ENCODE data around the gene ARHGAP40. TPM values are rescaled to one million over a fixed set of nuclear protein-coding genes. Genes with fewer than 3 reads are reported as not detected.

Gene ARHGAP40
- total RNA-seq, 1 experiment from 2014 or later, result 0.14 TPM

GRCh38 chr20:38649275-38649891, 47.8 kb downstream of the ARHGAP40 start:
- no peaks in the 10 kb centered on the region for H3K4me1 Mint-ChIP-seq (ENCODE audit: low read depth, unreplicated experiment)
- intact Hi-C loops (cut with micrococcal nuclease; ENCODE audit: unreplicated experiment), result loop anchor here (1.0 kb wide), 1 partner anchor 399 kb away; no protein-coding TSS in a partner anchor
- POLR2A ChIA-PET, result no interaction called here
- Histone ChIP-seq H3K27me3 (replicated peaks; ENCODE audit: control insufficient read depth, insufficient read depth, low read length) (peaks cover 2% of the 10 kb centered on the region; the same call in 1 of the 2 replicates), H3K9me3 (no peaks in the 10 kb centered on the region), H3K4me3 (ENCODE audit: low read depth, low read length) (no peak overlapping the region), H3K36me3 (ENCODE audit: control insufficient read depth, insufficient read depth, low read length) (no peaks in the 10 kb centered on the region), H3K4me1 (0 out of 2 replicates have a peak, but pooled peaks cover 8% of the 10 kb centered on the region)
- H3K27ac Mint-ChIP-seq (ENCODE audit: unreplicated experiment), result no peak overlapping the region
- peaks cover 13% of the 10 kb centered on the region for H3K9me3 Mint-ChIP-seq (ENCODE audit: unreplicated experiment)
- peaks cover 22% of the 10 kb centered on the region for H3K27me3 Mint-ChIP-seq (ENCODE audit: insufficient read depth, unreplicated experiment)
- BruUV-seq (replicated peaks), result no TSS peak
- no peaks in the 10 kb centered on the region for H3K36me3 Mint-ChIP-seq (ENCODE audit: insufficient read depth, unreplicated experiment)
- CTCF ChIA-PET, result interaction anchor here (1.0 to 4.3 kb wide), 10 partner anchors 10 to 141 kb away, joined by 3 to 27 read pairs (median 6); partner anchors contain the start of gene ACTR5
- H3K4me3 Mint-ChIP-seq (ENCODE audit: unreplicated experiment), result no peak overlapping the region
- DNase-seq, result peak in 1 of 2 experiments; percentile 66
- TF ChIP-seq, protein P1, sequence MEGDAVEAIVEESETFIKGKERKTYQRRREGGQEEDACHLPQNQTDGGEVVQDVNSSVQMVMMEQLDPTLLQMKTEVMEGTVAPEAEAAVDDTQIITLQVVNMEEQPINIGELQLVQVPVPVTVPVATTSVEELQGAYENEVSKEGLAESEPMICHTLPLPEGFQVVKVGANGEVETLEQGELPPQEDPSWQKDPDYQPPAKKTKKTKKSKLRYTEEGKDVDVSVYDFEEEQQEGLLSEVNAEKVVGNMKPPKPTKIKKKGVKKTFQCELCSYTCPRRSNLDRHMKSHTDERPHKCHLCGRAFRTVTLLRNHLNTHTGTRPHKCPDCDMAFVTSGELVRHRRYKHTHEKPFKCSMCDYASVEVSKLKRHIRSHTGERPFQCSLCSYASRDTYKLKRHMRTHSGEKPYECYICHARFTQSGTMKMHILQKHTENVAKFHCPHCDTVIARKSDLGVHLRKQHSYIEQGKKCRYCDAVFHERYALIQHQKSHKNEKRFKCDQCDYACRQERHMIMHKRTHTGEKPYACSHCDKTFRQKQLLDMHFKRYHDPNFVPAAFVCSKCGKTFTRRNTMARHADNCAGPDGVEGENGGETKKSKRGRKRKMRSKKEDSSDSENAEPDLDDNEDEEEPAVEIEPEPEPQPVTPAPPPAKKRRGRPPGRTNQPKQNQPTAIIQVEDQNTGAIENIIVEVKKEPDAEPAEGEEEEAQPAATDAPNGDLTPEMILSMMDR (IDR thresholded peaks at IDR 0.05; ENCODE audit: insufficient read depth in 1 of 2, low read depth in 1 of 2, low read length in 1 of 2, severe bottlenecking in 1 of 2, unreplicated experiment in 1 of 2), result peak; percentile 71 to 79

DNA sequence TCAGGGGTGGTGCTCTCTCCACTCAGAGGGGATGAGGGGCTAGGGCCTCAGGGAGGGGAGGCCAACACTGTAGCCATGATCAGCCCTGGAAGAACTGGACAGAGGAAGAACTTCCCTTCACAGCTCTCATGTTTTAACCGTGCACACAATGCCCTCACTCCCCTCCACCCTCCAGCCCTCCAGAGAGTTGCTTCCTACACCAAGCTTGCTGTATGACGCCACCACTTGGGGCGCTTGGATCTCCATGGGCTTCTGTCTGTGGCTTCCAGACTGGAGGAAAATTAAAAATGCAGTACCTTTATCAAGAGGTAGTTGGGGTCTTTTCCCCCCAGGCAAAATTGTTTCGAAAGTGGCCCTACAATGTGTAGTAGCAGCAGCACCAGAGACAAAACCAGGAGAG, 48.4 kb downstream of the ARHGAP40 start:
- Histone ChIP-seq H3K36me3 (ENCODE audit: control insufficient read depth, insufficient read depth, low read length) (no peaks in the 10 kb centered on the region), H3K4me1 (0 out of 2 replicates have a peak, but pooled peaks cover 8% of the 10 kb centered on the region), H3K27me3 (replicated peaks; ENCODE audit: control insufficient read depth, insufficient read depth, low read length) (peaks cover 2% of the 10 kb centered on the region; the same call in 1 of the 2 replicates), H3K4me3 (ENCODE audit: low read depth, low read length) (no peak overlapping the region), H3K9me3 (no peaks in the 10 kb centered on the region)
- Mint-ChIP-seq H3K27me3 (ENCODE audit: insufficient read depth, unreplicated experiment) (peaks cover 16% of the 10 kb centered on the region), H3K4me1 (ENCODE audit: low read depth, unreplicated experiment) (no peaks in the 10 kb centered on the region), H3K9me3 (ENCODE audit: unreplicated experiment) (peaks cover 13% of the 10 kb centered on the region), H3K36me3 (ENCODE audit: insufficient read depth, unreplicated experiment) (no peaks in the 10 kb centered on the region), H3K4me3 (ENCODE audit: unreplicated experiment) (no peak overlapping the region), H3K27ac (ENCODE audit: unreplicated experiment) (no peak overlapping the region)
- intact Hi-C loops (cut with micrococcal nuclease; ENCODE audit: unreplicated experiment), result loop anchor here (10.0 kb wide), 1 partner anchor 225 kb away; no protein-coding TSS in a partner anchor
- TF ChIP-seq, protein P1 (IDR thresholded peaks at IDR 0.05; ENCODE audit: insufficient read depth in 1 of 2, low read depth in 1 of 2, low read length in 1 of 2, severe bottlenecking in 1 of 2, unreplicated experiment in 1 of 2), result peak in 1 of 2 experiments; percentile 25
- DNase-seq, result no peak
- ChIA-PET POLR2A (no interaction called here), CTCF (interaction anchor here (1.2 to 4.3 kb wide), 7 partner anchors 9 to 138 kb away, joined by 4 to 27 read pairs (median 7); partner anchors contain the start of gene ACTR5)
- no TSS peak for BruUV-seq (replicated peaks)

GRCh38 chr20:38651154-38651553, 49.5 kb downstream of the ARHGAP40 start:
- TF ChIP-seq, protein P1 (IDR thresholded peaks at IDR 0.05; ENCODE audit: insufficient read depth in 1 of 2, low read depth in 1 of 2, low read length in 1 of 2, severe bottlenecking in 1 of 2, unreplicated experiment in 1 of 2), result no peak
- no peak for DNase-seq
- Histone ChIP-seq H3K9me3 (no peaks in the 10 kb centered on the region), H3K27me3 (replicated peaks; ENCODE audit: control insufficient read depth, insufficient read depth, low read length) (peaks cover 2% of the 10 kb centered on the region; the same call in 1 of the 2 replicates), H3K4me3 (ENCODE audit: low read depth, low read length) (no peak overlapping the region), H3K4me1 (0 out of 2 replicates have a peak, but pooled peaks cover 5% of the 10 kb centered on the region), H3K36me3 (ENCODE audit: control insufficient read depth, insufficient read depth, low read length) (no peaks in the 10 kb centered on the region)
- H3K36me3 Mint-ChIP-seq (ENCODE audit: insufficient read depth, unreplicated experiment), result no peaks in the 10 kb centered on the region
- H3K27ac Mint-ChIP-seq (ENCODE audit: unreplicated experiment), result no peak overlapping the region
- H3K4me3 Mint-ChIP-seq (ENCODE audit: unreplicated experiment), result no peak overlapping the region
- peaks cover 23% of the 10 kb centered on the region for H3K27me3 Mint-ChIP-seq (ENCODE audit: insufficient read depth, unreplicated experiment)
- intact Hi-C loops (cut with micrococcal nuclease; ENCODE audit: unreplicated experiment), result loop anchor here (10.0 kb wide), 1 partner anchor 224 kb away; no protein-coding TSS in a partner anchor
- peaks cover 13% of the 10 kb centered on the region for H3K9me3 Mint-ChIP-seq (ENCODE audit: unreplicated experiment)
- BruUV-seq (replicated peaks), result no TSS peak
- ChIA-PET CTCF (interaction anchor here (0.6 to 4.3 kb wide), 3 partner anchors 8 to 243 kb away, joined by 3 to 27 read pairs (median 4); no protein-coding TSS in a partner anchor), POLR2A (no interaction called here)
- no peaks in the 10 kb centered on the region for H3K4me1 Mint-ChIP-seq (ENCODE audit: low read depth, unreplicated experiment)
